HUES48 (cell line): ENCODE results near the gene PCP2.

Experiments used
- H3K27ac ChIP-seq: one replicate; pipeline ENCODE4 v1.7.0; 2013; ENCODE audit warnings: low read depth, low read length, inconsistent platforms
- H3K27me3 ChIP-seq: 2 replicates; pipeline ENCODE4 v1.6.1; 2013; ENCODE audit warnings: mild to moderate bottlenecking, low read length; ENCODE audit not compliant: control insufficient read depth, insufficient read depth
- H3K36me3 ChIP-seq: 2 replicates; pipeline ENCODE4 v1.6.1; 2013; ENCODE audit warnings: low read length; ENCODE audit not compliant: control insufficient read depth, insufficient read depth
- H3K4me1 ChIP-seq: 2 replicates; pipeline ENCODE4 v1.6.1; 2013; ENCODE audit warnings: mild to moderate bottlenecking, low read length; ENCODE audit not compliant: control insufficient read depth, insufficient read depth
- H3K4me3 ChIP-seq: 2 replicates; pipeline ENCODE4 v1.5.1; 2013; ENCODE audit warnings: mild to moderate bottlenecking, low read depth, low read length
- H3K9ac ChIP-seq: 2 replicates; pipeline ENCODE4 v1.6.1; 2013; ENCODE audit warnings: mild to moderate bottlenecking, low read depth, low read length, moderate library complexity
- H3K9me3 ChIP-seq: 2 replicates; pipeline ENCODE4 v1.6.1; 2013; ENCODE audit warnings: low read length; ENCODE audit not compliant: control insufficient read depth, insufficient read depth

The PCP2 gene

DNA sequence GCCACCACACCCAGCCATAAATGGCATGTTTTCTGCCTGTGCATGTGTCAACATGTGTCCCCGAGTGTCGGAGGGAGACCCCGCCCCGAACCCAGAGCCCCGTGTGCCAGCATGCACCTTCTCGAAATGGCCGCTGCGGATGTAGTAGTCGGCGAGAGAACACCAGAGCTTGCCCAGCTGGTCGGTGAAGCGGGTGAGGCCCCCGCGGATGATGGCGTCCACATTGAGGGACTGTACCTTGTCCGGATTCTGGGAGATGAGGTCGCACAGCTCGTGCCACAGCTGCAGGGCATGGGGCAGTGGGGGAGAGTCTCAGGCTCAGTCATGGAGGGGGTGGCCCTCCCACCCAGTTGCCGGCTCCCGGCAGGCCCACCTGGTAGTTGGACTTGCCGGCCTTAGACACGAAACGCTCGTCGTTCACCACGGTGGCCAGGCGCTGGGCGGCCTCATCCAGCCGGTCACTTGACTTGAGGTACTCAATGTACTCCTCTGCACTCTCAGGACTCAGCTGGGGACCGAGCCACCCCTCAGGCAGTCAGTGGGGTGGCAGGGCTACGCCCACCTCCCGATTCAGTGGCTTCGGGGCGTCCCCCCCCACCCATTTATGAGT lies 7.7 kb downstream of the PCP2 start:
- Histone ChIP-seq H3K9me3 (no peaks in the 10 kb centered on the region), H3K4me1 (0 out of 2 replicates have a peak, but pooled peaks cover 4% of the 10 kb centered on the region), H3K9ac (no peak overlapping the region), H3K27me3 (no peaks in the 10 kb centered on the region), H3K27ac (no peak overlapping the region), H3K4me3 (no peak overlapping the region), H3K36me3 (peaks cover 51% of the 10 kb centered on the region)

- no peak overlapping the region for H3K9ac ChIP-seq
- H3K4me1 ChIP-seq: no peaks in the 10 kb centered on the region
- no peaks in the 10 kb centered on the region for H3K9me3 ChIP-seq
- H3K27ac ChIP-seq: no peak overlapping the region
- H3K36me3 ChIP-seq: peaks cover 61% of the 10 kb centered on the region
- H3K27me3 ChIP-seq: no peaks in the 10 kb centered on the region
- no peak overlapping the region for H3K4me3 ChIP-seq
Observed at GRCh38 chr19:7624810-7625209, 8.7 kb downstream of the PCP2 start.

GRCh38 chr19:7623725-7624603 lies 9.6 kb downstream of the PCP2 start:
- H3K27me3 ChIP-seq: no peaks in the 10 kb centered on the region
- no peak overlapping the region for H3K27ac ChIP-seq
- no peaks in the 10 kb centered on the region for H3K4me1 ChIP-seq
- peaks cover 68% of the 10 kb centered on the region for H3K36me3 ChIP-seq
- H3K4me3 ChIP-seq: no peak overlapping the region
- H3K9ac ChIP-seq: no peak overlapping the region
- H3K9me3 ChIP-seq: no peaks in the 10 kb centered on the region

DNA sequence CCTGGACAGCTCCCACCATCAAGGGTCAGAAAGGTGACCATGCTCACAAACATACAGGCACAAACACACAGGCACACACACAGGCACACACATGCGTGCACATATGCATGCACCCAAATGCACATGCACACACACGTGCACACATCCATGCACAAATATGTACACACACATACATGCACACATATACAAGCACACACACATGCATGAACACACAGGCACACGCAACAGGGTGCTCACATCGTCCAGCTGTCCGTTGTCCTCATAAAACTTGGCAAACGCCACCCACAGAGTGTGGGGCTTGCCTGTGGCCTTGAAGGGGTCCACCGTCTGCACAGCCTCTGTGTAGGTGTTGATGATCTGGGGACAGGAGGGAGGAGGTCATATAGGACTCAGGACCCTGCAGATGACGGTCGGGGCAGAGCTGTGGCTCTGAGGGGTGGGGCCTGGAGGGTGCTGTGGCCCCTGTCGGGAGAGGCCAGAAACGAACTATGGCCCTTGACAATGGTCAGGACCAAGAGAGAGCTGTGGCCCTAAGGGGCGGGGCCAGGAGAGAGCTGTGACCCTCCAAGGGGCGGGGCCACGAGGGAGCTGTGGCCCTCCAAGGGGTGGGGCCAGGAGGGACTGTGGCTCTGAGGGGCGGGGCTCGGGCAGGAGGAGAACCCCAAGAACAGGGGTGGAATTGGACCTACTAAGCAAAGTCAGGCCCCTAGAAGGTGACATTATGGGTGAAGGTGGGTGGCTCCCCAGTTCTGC lies 10.4 kb downstream of the PCP2 start:
- peaks cover 77% of the 10 kb centered on the region for H3K36me3 ChIP-seq
- H3K9me3 ChIP-seq: no peaks in the 10 kb centered on the region
- no peak overlapping the region for H3K4me3 ChIP-seq
- H3K4me1 ChIP-seq: no peaks in the 10 kb centered on the region
- H3K27me3 ChIP-seq: no peaks in the 10 kb centered on the region
- no peak overlapping the region for H3K27ac ChIP-seq
- no peak overlapping the region for H3K9ac ChIP-seq

DNA sequence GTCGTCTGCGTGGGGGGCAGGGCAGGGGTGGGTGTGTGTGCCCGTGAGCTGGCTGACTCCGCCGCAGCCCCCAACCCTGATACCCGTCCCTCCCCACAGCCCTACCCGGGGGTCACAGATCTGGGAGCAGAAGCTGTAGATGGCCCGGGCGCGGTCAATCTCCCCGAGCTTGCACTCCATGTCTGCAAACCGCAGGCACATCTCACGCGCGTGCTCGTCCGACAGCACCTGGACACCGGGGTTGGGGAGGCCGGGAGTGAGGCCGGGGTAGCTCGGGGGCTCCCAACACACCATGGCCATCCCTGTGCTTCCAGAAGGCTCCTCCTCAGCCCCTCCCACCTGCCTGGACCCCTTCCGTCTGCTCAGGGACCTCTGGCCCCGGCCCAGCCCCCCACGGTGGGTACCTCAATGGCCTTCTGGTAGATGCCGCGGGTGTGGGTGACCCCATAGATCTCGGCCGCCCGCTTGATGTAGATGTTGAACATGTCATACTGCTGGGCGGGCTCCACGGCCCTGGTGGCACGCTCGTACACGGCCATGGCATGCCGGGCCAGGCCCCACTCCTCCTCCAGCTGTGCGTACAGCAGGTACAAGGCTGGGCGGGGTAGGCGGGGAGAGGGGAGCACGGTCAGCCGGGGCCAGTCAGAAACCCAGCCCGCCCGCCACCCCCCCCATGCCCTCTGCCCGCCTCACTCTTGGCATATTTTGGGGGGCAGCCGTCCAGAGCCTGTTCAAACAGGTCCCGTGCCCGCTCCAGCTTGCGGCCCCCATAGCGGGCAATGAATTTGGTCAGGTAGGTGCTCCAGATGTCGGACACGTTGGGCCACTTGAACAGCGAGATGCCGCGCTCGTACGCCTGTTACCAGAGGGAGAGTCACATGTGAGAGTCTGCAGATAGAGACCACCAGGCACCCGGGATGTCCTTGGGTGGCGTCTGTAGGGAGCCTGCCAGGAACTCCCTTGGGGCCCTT lies 12.8 kb downstream of the PCP2 start:
- Histone ChIP-seq H3K9ac (no peak overlapping the region), H3K4me3 (no peak overlapping the region), H3K27me3 (no peaks in the 10 kb centered on the region), H3K36me3 (peaks cover 80% of the 10 kb centered on the region), H3K4me1 (no peaks in the 10 kb centered on the region), H3K27ac (no peak overlapping the region), H3K9me3 (no peaks in the 10 kb centered on the region)

- Histone ChIP-seq H3K27me3 (no peaks in the 10 kb centered on the region), H3K9ac (no peak overlapping the region), H3K4me3 (no peak overlapping the region), H3K4me1 (no peaks in the 10 kb centered on the region), H3K27ac (no peak overlapping the region), H3K9me3 (no peaks in the 10 kb centered on the region), H3K36me3 (peaks cover 81% of the 10 kb centered on the region)
Observed at GRCh38 chr19:7619671-7620441, 13.7 kb downstream of the PCP2 start.

DNA sequence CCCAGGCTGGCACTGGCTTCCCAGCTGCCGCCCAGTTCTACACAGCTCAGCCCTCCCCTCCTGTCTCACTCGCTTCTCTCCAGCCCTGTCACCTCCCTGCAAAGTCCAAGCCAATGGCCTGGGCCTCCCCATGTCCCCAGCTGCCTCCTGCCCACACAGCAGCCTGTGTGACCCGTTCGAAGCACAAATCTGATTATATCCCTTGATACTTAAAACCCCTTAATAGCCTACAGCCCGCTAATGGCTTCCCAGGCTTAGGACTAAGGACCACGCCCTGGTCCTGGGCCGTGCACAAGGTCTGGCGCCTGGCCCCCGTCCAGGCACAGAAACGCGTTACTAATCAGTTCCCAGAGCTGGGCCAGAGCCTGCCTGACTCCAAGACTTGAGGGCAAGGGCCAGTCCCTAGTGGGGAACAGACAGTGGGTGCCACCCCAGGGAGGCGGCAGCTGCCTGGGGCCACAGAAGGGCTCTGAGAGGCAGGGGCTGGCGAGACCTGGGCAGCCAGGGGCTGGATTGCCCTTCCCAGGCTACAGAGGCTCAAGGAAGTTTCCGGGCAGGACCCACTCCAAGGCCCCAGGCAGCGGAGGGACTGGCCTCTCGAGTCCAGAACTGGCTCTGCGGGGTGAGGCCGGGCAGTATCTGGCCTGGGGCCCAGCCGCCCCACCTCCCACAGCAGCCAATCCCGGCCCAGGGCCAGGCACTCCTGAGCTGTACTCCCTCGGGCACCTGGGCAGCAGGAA lies 14.6 kb downstream of the PCP2 start:
- no peaks in the 10 kb centered on the region for H3K27me3 ChIP-seq
- no peak overlapping the region for H3K4me3 ChIP-seq
- H3K4me1 ChIP-seq: no peaks in the 10 kb centered on the region
- H3K9ac ChIP-seq: no peak overlapping the region
- H3K36me3 ChIP-seq: peaks cover 80% of the 10 kb centered on the region
- H3K9me3 ChIP-seq: no peaks in the 10 kb centered on the region
- H3K27ac ChIP-seq: no peak overlapping the region

GRCh38 chr19:7618348-7618747 lies 15.2 kb downstream of the PCP2 start:
- Histone ChIP-seq H3K4me3 (no peak overlapping the region), H3K36me3 (peaks cover 77% of the 10 kb centered on the region), H3K9ac (no peak overlapping the region), H3K9me3 (no peaks in the 10 kb centered on the region), H3K27me3 (no peaks in the 10 kb centered on the region), H3K27ac (no peak overlapping the region), H3K4me1 (no peaks in the 10 kb centered on the region)

DNA sequence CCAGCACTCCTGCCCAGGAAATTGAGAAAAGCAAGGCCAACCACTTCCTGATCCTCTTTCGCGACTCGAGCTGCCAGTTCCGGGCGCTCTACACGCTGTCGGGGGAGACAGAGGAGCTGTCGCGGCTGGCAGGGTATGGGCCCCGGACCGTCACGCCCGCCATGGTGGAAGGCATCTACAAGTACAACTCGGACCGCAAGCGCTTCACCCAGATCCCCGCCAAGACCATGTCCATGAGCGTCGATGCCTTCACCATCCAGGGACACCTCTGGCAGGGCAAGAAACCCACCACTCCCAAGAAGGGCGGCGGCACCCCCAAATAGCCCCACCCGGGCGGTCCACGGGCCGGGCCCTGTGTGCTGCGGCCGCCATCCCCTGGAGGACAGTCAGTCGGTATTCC lies 15.8 kb downstream of the PCP2 start:
- H3K27ac ChIP-seq: no peak overlapping the region
- H3K4me3 ChIP-seq: no peak overlapping the region
- peaks cover 72% of the 10 kb centered on the region for H3K36me3 ChIP-seq
- no peaks in the 10 kb centered on the region for H3K27me3 ChIP-seq
- no peaks in the 10 kb centered on the region for H3K4me1 ChIP-seq
- H3K9me3 ChIP-seq: no peaks in the 10 kb centered on the region
- H3K9ac ChIP-seq: no peak overlapping the region
